ENCODE data around the gene TAF1D.

GRCh38 chr11:93736129-93736528 lies 5.2 kb downstream of the TAF1D start:
- no peak for TF ChIP-seq CTCF (conservative IDR thresholded peaks at IDR 0.05; ENCODE audit: low read depth, low read length)
- TF ChIP-seq EZH2 (IDR thresholded peaks at IDR 0.05; ENCODE audit: borderline replicate concordance, low read depth, low read length, poor library complexity, severe bottlenecking): no peak

Data from A673 (cell line).